CD4-positive, alpha-beta T cell treated with Interleukin-4 for 4 hours (primary cell): ENCODE results near the gene SFRP4.
"Not testable (repeated sequence)": the region's sequence is repeated elsewhere in the genome, so short reads cannot be mapped to it uniquely, and the experiment has no call there.

Source experiments
- DNase-seq: peaks from one replicate; pipeline ENCODE4 v3.0.0-alpha.2; 2020

SFRP4 gene

GRCh38 chr7:37916673-37917660 is at the start of gene SFRP4:
Gene SFRP4 (minus strand): TSS chr7:37916817. CDS start chr7:37916537, 280 bp downstream.
- peak; percentile 11 for DNase-seq

DNA sequence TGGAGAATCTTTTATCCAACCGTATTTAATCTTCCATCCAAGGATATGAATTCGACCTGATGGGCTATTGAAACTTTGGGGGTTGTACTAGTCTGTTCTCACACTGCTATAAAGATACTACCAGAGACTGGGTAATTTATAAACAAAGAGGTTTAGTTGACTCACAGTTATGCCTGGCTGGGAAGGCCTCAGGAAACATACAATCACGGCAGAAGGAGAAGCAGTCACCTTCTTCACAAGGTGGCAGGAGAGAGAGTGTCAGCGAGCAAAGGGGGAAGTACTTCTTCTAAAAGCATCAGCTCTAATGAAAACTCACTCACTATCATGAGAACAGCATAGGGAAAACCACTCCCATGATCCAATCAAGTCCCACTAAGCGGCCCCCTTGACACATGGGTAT is 47.6 kb upstream of the SFRP4 start:
- DNase-seq: no peak

DNA sequence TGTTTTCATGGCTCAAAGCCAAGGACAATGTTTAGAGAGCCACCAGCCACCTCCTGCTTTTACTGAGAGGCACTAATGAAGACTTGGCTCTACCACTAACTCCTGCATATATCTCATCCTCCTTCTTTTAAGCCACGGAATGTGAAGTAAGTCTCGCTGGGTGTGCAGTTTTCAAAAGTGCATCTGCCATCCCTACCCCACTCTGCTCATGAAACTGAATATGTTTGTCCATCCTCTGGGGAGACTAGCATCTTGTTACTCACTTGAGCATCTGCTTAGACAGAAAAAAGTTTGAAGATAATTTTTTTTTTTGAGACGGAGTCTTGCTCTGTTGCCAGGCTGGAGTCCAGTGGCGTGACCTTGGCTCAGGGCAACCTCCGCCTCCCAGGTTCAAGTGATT is 44.6 kb upstream of the SFRP4 start:
- no peak for DNase-seq

- no peak for DNase-seq
These were observed 43.9 kb upstream of the SFRP4 start for GRCh38 chr7:37960483-37960882.

DNA sequence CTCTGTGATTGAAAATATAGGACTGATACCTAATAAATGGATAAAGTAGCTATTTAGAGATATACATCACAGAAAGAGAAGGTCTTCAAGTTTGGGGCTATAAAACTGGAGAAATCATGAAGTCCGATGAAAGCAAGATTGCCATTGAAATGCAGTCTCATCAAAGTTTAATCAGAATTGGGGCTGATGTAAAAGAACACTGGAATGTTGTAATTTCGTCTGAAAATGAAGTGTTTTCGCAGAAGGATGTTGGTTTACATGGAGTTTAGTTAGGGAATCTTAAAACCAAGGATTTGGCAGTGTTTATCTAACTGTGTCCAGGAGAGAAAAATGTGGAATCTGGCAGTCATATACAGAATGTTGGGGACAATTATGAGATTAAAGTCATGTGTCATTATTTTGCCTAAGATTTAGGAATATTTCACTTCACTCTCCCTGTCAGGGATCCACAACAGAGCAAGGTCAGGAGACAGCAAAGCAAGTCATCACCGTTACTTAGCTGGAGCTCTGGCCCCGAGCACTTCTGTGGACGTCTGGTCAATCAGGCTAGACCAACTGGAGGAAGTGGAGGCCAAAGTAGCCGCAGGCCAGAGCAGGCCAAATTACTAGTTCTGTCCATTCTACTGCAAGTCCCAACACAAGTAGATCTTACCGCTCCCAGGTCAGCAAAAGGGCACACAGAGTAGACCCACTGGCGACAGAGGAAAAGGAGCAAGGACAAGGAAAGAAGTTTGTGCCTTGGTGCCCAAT is 40.8 kb upstream of the SFRP4 start:
- DNase-seq: no peak

GRCh38 chr7:37956791-37957190 is 40.2 kb upstream of the SFRP4 start:
- no peak for DNase-seq

- not testable (repeated sequence) for DNase-seq
These were observed 37.6 kb upstream of the SFRP4 start for GRCh38 chr7:37954217-37954616.

DNA sequence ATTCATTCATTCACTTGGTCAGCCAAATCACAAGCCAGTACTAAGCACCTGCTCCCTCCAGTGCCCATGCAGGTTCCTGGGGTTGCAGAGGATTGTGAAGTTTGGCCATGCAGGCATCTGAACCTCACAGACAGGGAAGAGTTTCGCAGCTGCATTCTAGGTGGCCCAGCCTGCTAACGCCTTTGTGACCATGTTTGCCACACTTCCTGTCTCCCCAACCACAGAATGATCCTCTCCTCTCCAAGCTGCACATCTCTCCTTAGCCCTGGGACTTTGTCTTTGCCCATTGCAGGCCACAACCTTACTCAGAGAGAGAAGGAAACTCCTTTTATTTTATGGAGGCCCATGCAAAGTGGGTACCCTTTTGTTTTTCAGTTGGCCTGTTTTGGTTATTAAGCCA is 35.6 kb upstream of the SFRP4 start:
- DNase-seq: no peak

DNA sequence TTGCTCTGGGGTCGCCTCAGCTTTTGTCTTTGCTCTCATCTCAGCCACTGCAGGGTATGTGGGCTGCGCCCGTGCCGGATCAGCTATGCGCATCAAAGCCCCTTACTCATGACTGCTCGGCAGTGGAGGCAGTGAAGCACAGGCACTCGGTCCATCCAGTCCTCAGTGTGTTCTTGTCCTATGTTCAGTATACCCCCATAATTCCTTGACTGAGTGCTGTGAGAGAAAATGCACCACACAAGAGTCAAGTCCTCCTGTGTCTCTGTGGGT is 31.3 kb upstream of the SFRP4 start:
- DNase-seq: no peak

DNA sequence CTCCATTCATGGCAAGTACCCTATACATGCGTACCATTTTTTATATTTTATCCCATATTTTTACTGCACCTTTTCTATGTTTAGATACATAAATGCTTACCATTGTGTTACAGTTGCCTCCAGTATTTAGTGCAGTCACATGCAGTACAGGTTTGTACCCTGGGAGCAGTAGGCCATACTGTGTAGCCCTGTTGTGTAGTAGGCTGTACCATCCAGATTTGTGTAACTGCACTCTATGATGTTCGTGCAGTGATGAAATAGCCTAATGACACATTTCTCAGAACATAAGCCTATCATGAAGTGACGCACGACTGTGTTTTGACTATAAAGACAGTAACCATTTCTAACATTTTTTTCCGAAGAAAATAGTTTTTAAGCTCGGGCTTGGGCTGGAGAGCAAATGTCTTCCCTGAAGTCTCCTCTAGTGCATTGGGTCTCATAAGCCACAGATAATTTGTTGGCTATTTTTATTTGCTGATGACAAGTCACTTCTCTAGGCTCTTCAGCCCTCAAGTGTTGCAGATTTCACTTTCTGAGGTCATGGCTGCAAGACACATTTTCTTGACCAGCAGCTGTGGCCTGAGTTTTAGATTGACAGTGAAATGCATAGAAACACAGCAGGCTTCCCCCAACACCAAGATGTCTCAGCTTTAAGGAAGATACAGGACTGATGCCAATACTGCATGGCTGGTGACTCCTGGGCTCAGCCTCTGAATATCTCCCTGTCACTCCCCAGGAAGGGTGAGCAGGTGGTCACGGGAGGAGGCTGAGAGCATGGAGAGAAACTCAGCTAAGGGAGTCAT is 30.7 kb upstream of the SFRP4 start:
- DNase-seq: no peak

GRCh38 chr7:37945336-37945735 is 28.7 kb upstream of the SFRP4 start:
- no peak for DNase-seq

- no peak for DNase-seq
These were observed 28.1 kb upstream of the SFRP4 start for GRCh38 chr7:37944737-37945054.

DNA sequence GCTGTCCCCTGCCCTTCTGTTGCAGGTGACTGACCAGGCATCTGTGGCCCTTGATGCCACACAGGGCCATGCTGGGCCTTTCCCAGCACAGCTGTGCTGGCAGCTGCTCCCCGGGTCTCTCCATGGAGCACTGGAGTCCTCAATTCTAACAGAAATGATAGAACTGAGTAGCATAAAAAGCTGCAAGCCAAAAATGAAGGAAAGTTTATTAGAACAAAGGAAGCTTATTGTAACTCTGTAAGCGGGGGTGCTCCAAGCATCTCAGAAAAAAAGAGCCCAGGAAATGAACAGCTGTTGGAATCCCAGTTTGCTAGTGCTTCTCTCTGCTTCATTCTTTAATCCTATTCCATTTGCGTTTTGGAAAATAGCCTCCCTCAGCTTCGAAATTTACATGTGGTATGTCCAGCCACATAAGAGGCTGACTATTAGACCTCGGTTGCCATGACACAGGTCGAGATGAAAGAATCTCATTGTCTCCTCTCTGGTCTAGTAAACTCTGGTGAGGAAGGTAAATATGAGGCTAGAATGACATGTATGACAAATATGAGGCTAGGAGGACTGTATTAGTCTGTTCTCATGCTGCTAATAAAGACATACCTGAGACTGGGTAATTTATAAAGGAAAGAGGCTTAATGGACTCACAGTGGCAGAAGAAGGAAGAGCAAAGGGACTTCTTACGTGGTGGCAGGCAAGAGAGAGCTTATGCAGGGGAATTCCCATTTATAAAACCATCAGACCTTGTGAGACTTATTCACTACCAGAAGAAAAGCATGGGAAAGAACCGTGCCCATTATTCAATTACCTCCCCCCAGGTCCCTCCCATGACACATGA is 27.5 kb upstream of the SFRP4 start:
- DNase-seq: no peak

DNA sequence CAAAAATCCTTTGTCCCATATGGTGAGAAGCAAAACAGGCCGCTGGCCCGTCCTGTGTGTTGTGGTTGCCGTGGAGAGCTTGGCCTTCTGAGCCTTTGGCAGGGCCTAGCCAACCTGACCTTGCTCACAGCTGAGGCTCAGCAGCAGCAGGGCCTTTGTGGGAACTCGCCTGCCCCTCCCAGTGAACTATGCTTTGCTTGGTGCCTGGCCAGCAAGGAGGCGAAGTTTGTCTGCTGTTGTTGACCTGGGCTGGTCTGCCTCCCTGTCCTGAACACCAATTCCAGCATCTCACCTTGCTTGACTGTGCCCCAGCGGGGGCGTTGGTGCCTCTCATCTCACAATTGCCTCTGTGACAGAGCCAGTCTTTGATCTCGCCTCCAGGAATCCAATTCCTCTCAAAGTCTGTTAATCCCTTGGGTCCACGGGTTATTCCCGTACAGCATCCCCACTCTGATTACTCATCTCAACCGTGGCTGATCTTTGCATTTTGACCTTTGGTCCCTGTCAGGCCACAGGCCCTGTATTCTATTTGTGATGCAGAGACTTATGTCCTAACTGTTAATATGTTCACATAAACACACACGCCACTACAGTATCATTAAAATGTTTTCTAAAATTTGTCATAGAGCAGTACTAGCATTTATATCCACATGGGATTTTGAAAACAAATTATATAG is 26.5 kb upstream of the SFRP4 start:
- no peak for DNase-seq

- DNase-seq: no peak
These were observed 16.5 kb upstream of the SFRP4 start for GRCh38 chr7:37933018-37933566.

GRCh38 chr7:37932543-37932942 is 15.9 kb upstream of the SFRP4 start:
- no peak for DNase-seq

- no peak for DNase-seq
These were observed 13.8 kb upstream of the SFRP4 start for GRCh38 chr7:37930226-37930948.

GRCh38 chr7:37928878-37929277 is 12.3 kb upstream of the SFRP4 start:
- no peak for DNase-seq

- DNase-seq: no peak
These were observed 11.3 kb upstream of the SFRP4 start for GRCh38 chr7:37927773-37928444.

GRCh38 chr7:37925620-37926019 is 9.0 kb upstream of the SFRP4 start:
- DNase-seq: no peak
